SK-N-MC (cell line): Measurements from ENCODE around the gene CFAP299.

Experiments used
- EZH2 ChIP-seq: fragments of 200-600 bp; sonication (generic); IDR thresholded peaks from one replicate; pipeline ENCODE4 v1.6.1; 2017; ENCODE audit warnings: antibody characterized with exemption
- POLR2AphosphoS5 ChIP-seq: IDR thresholded peaks from 2 replicates; pipeline ENCODE4 v1.6.1; 2012; ENCODE audit warnings: mild to moderate bottlenecking, low read depth, low read length, borderline replicate concordance

- TF ChIP-seq EZH2: no peak
- TF ChIP-seq POLR2AphosphoS5: no peak
Measured at GRCh38 chr4:80576796-80577195, 241.3 kb downstream of the CFAP299 start.
